Activated T-cell treated with anti-CD3 and anti-CD28 coated beads, Interleukin-2, amount 50 U/mL, for 48 hours (primary cell): ENCODE data around the gene MAN2B2.
"Not testable (repeated sequence)": the region's sequence is repeated elsewhere in the genome, so short reads cannot be mapped to it uniquely, and the experiment has no call there.

ENCODE experiments used
- DNase-seq, 2 experiments: peaks; one replicate each; pipeline ENCODE4 v3.0.0-alpha.2; 2020

MAN2B2 gene

DNA sequence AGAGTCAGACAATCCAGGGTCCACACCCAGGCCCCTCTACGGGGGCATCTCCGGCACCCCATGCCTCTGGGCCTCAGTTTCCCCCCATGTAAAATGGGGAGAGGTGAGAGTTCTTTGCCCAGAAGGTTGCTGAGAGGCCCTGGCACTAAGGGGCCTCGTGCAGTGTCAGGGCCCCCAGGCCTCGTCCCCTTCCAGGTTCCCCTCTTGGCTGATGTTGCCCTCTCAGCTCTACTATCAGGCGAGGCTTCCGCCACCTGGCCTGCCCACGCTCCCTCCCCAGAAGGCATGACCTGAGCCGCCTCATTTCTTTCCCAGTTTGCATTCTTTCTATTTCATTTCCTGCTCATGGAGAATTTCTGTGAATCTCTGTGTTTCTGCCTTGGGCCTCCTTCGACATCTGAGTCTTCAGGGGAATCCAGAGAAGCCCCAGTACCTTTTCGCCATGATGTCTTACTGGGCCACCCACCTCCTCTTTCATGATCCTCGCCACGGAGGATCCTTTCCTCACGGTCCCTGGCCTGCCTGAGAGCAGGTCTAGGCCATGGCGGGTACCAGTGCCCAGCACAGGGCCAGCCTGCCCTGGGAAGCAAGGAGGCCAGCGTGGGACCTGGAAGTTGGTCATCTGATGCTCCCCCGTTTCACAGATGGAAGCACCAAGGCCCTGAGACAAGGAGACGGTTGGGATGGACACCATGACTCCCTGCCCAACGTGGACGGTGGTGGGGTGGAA, 43.6 kb downstream of the MAN2B2 start:
- no peak for DNase-seq

DNA sequence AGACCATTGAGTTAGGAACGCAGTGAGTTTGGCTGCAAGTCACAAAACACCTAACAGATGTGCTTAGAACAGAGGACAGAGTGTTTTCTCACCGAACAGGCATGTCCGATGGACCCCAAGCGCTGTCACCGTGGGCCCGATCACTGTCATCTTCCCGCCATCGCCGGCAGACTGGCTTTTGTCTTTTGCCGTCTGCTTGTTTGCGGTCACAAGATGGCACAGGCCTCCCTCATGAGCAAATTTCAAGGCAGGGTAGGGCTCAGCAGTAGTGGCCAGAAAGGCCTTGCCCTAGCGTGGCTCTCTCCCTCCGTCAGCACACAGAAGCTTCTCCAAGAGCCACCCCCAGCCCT, 44.1 kb downstream of the MAN2B2 start:
- no peak for DNase-seq

DNA sequence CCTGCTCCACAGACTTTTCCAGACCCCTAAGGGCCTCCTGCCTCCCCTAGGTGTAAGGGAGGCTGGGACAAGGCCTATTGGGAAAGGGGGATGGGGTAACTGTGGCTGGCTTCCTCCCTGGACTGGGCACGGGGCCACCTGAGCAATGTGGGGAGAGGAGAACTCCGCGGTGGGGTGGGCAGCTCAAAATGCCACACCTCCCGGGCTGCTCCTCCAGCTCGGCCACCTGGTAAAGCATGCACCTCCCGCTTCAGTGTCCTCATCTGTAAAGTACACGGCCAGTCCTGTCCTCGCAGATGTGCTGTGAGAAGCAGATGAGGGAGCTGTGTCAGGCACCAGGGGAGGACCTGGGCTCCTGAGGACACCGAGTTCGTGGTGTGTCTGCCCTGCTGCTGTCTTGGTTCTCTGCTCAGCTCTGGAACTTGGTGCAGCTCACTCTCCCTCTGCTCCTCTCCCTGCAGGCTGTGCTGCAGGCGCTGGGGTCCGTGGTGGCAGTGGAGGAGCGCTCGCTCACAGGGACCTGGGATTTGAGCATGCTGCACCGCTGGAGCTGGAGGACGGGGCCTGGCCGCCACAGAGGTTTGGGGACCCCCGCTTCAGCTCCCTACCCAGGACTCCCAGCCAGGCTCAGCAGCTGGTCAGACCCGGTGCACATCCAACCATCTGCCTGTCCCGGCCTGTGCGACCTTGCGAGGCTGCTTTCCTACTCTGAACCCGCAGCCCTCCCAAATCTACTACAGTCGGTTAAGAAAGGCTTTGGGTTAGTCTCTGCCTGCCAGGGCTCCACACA, 44.7 kb downstream of the MAN2B2 start:
- no peak for DNase-seq

DNA sequence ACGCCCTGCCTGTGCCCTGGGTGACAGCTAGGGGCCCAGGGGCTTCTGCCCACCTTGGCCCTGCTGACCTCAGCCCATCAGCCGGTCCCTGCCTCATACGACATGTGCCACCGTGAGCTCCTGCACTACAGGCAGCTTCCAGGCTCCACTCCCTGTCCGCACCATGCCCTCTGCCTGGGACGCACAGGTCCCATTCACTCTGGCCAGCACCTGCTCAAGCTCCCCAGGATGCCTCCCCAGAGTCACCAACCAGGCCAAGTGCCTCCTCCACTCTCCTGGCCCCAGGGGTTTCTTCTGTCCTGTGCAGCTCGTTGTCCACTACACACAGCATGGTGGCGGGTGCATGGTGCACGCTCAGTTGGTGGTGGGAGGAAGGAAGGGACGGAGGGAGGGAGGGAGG, 45.3 kb downstream of the MAN2B2 start:
- DNase-seq = no peak

DNA sequence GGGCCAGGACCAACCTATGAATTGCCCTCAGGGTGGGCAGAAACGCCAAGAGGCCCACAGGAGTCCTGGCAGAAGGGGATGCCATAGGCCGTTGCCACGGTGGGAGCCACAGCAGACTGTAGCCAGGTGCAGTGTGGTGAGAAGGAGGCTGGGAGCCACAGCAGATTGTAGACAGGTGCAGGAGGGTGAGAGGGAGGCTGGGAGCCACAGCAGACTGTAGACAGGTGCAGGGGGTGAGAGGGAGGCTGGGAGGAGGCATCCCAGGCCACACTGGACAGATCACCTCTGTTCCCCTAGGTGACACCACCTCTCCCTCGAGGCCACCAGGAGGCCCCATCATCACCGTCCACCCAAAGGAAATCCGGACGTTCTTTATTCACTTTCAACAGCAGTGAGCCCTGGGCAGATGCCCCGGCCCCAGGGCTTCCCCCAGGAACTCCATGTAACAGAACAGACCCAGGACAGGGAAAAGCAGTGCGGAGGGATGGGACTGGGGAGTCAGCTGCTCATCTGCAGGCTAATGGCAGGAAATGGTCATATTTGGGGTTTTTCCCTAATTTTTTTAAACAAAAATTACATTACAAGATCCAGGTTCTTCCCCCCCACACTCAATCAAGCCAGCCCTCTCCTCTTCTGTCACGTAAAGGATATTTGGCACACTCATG, 46.0 kb downstream of the MAN2B2 start:
- DNase-seq = no peak

DNA sequence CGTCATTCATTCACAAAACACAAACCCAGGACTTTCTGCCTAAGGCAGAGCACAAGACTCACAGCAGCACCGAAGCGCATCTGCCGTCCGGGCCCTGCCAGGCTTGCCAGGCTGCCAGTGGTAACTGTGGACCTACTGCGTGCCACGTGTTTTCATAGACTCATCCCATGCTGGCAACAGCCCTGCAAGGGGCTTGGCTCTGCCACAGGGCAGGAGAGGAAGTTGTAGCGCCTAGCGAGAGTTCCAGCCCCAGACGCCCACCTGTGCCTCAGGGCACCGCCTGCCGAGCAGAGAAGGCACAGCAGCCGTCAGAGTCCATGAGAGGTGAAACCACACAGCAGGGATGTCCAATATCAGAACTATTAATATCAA, 46.6 kb downstream of the MAN2B2 start:
- DNase-seq = no peak

DNA sequence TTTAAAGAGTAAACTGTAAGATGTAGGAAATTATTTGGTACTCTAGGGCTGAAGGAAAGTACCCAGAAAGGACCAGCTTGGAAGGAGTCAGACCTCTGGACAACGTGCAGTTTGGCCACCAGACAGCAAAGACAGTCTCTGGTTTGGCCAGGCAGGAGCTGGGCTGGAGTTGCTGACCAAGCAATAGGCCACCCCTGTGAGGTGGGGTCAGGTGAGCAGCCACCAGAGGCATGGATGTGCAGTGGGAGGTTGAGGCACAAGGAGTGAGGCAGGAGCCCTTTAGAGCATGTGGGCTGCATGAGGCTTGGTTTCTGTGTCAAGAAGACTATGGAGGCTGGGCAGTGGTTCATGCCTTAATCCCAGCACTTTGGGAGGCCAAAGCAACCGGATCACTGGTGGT, 47.8 kb downstream of the MAN2B2 start:
- DNase-seq = no peak

DNA sequence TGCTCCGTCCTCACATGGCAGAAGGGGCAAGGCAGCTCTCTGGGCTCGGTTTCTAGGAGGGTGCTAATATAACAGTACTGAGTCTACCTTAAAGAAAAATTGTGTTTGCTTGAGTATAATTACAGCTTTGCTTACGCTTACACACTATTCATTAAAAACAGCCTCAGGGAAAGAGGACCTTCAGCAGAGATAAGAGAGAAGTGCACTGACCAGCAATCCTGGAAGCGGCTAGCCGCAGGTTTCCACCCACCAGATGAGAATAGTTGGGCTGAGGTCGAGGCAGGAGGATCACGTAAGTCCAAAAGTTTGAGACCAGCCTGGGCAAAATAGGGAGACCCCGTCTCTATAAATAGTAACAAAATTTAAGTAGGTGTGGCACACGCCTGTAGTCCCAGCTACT, 50.3 kb downstream of the MAN2B2 start:
- no peak for DNase-seq

DNA sequence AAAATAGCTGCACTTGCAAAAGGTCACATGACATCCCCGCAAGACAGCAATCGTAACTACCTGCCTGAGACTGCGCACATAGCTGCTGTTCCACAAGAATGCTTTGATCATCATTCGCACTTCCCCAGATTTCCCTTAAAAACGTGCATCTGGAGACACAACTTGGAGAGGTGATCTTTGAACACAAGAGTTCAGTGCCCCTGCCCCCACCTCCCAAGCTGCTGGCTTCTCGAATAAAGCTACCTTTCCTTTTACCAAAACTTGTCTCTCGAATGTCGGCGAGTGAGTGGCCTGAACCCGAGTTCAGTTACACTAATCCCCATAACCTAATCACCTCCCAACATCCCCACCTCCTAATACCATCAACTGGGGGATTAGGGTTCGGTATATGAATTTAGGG, 51.1 kb downstream of the MAN2B2 start:
- DNase-seq = no peak

DNA sequence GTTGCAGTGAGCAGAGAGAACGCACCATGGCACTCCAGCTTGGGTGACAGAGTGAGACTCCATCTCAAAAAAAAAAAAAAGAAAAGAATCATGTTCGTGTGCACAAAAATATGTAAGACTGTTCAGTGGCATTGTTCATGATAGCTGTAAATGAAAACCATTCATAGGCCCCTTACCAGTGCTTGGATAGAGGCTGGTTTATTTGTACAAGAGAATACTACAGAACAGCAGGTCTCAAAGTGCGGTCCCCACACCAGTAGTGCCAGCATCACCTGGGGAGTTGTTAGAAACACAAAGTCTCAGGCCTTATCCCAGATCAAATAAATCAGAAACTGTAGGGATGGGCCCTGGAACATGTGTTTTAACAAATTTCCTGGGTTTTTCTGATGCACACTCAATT, 52.8 kb downstream of the MAN2B2 start:
- DNase-seq = no peak

DNA sequence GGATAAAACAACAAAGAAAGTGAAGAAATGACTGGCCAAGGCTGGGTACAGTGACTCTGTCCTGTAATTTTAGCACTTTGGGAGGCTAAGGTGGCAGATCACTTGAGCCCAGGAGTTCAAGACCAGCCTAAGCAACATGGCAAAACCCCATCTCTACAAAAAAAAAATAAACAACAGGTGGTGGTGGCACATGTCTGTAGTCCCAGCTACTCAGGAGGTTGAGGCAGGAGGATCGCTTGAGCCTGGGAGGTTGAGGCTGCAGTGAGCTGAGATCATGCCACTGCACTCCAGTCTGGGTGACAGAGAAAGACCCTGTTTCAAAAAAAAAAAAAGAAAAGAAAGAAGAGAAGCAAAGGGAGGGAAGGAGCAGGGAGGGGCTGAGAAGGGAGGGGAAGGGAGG, 53.5 kb downstream of the MAN2B2 start:
- not testable (repeated sequence) for DNase-seq

DNA sequence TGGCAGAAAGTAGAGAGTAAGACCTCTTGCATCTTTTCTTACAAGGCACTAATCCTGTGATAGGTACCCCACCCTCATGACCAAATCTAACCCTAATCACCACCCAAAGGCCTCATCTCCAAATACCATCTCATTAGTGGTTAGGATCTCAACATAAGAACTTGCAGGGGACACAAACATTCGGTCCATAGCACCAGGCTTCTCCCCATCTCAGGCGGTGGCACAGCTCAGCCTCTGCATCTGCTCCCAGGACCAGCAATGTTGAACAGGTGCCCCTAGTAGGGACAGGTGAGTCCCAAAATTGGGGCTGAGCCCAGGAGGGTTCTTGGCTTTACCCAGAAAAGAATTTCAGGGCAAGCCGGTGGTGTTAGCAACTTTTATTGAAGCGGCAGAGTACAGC, 57.1 kb downstream of the MAN2B2 start:
- DNase-seq = no peak

DNA sequence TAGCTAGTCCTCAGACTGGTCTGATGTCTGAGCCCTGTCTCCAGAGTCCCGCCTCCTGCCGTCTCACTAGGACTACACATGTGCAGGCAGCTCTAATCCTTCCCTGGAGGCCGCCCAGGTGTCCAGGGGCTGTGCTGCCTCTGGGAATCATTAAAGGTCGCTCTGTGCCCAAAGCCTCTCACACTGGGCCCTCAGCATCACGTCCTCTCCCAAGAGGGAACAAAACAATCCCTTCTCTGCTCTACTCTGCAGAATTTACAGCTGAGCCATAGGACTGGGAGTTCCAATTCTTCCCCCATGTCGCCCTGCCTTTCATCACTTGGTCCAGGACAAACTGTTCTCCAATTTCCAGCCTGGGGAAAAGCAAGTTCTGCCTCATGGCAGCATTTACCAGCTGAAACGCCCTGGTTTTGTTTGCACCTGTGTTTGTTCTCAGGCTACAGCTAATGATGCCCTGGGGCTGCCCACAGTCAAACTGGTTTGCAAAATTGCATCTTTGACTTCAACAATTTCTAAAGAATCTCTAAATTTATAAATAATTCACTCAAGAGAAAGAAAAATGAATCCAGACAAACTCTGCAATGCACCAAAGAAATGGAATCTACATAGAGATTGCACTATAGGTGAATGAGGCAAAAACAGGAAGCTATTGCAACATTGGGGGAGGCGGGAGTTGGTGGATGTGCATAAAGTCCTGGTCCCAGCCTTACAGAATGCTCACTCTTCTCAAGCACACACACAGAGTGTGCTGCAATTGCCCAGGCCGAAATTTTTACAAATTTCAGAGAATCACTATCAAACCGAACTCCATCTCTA, 58.3 kb downstream of the MAN2B2 start:
- DNase-seq = no peak

DNA sequence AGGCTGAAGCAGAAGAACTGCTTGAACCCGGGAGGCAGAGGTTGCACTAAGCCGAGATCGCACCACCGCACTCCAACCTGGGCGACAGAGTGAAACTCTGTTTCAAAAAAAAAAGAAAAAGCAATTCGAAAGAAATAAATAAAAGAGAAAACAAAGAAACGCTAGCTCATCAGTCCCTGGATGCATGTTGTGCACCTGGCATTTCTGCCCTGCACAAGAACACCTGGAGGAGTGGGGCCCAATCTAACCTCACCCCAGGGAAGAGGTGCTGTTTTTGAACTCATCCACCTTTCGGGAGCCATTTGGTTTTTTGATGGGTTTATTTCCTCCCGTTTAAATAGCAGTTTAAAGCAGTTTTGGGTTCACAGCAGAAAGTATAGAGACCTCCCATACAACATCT, 59.8 kb downstream of the MAN2B2 start:
- DNase-seq = no peak

DNA sequence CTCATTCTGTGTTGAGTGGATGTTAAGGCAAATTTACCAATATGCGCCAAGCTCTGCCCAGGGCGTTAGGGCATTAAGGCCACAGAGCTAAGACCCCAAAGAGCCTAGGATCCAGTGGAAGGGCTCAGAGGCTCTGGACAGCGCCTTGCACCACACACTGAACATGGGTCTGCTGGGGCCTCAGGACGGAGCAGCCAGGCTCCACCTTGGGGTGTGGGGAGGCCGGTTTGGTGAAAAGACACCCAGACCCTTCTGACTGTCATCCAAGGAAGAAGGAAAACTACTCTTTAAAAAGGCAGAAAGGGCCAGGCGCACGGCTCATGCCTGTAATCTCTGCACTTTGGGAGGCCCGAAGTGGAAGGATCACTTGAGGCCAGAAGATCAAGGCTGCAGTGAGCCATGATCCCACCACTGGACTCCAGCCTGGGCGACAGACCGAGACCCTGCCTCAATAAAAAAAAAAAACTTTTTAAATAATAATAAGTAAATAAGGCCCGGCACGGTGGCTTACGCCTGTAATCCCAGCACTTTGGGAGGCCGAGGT, 64.2 kb downstream of the MAN2B2 start:
- DNase-seq = no peak

DNA sequence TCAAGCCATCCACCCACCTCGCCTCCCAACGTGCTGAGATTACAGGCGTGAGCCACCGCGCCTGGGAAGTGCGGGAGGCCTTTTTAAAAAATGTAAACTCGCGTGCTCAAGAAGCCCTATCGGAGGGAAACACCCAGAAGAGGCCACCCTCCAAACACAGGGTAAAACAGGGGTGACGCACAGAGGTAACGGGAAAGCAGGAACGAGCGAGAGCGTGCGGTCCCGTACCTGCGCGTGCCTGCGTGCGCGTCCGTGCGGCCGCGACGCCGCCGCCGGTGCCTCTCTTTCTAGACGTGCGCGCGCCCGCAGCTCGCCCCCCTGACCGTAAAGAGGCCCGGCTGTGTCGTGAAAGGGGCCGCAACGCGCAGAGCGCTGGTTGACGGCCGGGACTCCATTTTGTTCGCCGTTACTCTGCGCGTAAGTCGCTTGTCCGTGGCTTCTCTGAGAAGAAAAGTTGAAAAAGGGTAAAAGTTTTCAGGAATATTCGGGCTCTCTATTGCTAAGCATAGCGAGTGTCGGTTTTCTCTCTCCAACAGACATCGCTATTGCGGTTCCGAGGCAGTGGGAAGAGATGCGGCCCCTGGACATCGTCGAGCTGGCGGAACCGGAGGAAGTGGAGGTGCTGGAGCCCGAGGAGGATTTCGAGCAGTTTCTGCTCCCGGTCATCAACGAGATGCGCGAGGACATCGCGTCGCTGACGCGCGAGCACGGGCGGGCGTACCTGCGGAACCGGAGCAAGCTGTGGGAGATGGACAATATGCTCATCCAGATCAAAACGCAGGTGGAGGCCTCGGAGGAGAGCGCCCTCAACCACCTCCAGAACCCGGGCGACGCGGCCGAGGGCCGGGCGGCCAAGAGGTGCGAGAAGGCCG, 65.5 kb downstream of the MAN2B2 start, which contains the start of gene MRFAP1:
MRFAP1 (plus strand) TSS at position 394 of the 872 bp plus-strand sequence; CDS start at position 572, 178 bp downstream.
- peak; percentile 95 for DNase-seq

DNA sequence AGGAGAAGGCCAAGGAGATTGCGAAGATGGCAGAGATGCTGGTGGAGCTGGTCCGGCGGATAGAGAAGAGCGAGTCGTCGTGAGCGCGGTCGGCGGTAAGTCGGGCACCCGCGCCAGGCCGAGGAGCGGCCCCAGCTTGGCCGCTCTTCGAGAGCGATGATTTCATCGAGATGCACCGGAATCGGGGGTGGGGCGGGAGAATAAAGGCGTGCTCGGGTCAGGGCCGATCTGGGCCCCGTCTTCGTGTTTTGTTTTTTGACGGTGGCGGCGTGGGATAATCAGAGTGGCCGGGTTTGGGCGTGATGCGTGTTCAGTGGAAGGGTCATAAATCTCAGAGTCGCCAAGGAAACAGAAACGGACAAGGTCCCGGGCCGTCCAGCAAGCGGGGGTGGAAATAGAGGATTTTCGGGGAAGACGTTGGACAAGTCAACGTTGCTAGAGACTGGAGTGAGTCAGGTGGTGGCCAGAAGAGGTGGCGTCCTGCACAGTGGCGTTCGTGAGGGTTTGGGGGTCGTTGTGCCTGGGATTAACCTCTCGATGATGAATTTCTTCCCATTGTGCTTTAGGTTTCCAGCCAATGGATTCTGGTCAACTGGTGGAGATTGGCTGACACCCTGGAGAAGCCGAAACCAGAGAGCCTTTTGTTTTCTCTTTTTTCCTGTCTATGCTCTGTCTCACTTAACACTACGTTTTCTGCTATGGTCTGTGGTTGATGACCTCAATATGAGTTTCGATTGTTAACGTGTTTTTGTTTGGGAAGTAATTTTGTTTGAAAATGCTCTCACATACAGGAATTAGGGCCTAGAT, 66.4 kb downstream of the MAN2B2 start:
- DNase-seq = peak; percentile 55 to 60

DNA sequence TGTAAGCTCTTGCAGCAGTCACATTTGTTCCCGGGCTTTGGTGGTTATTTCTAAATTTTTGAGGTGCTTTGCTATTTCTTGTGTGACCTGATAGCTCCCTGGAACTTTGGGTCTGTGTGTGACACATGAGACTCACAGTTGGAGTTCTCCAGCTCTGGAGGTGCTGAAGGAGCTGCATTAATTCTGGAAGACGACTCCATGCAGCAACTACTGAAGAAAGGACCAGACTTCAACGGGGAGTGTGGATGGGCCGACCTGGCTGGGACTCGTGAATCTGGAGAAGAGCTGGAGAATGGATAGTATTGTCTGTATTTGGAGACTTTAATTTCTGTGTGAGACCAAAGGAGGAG, 67.0 kb downstream of the MAN2B2 start:
- no peak for DNase-seq

DNA sequence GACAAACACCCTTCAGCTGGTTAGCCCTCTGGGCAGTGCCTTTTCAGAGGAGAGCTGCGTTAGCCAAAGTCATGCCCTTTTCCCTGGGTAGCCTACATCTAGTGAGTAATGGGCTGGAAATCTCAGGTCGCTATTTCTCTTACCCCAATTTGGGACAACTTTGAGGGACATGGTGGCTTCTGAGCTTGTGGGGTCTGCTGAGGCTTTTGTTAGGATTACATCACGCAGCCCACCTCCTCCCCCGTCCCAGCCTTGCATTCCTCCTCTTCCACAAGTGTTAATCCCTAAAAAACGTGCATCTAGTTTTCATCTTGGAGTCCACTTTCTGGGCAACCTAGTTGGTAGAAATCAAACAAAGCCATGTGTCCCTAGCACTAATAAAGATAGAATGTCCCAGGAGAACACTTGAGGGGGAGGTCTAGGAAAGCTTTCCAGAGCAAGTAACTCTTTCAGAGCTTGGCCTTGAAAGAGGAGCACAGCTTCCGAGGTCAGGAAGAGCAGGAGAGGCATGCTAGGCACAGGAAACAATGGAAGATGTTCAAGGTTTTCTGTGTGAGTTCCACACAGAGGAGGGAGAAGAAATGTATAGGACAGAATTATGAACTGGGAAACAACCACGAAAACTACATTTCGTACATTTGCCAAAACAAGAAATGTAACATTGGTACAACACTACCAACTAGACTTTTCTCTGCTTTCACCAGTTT, 68.3 kb downstream of the MAN2B2 start:
- DNase-seq = no peak

DNA sequence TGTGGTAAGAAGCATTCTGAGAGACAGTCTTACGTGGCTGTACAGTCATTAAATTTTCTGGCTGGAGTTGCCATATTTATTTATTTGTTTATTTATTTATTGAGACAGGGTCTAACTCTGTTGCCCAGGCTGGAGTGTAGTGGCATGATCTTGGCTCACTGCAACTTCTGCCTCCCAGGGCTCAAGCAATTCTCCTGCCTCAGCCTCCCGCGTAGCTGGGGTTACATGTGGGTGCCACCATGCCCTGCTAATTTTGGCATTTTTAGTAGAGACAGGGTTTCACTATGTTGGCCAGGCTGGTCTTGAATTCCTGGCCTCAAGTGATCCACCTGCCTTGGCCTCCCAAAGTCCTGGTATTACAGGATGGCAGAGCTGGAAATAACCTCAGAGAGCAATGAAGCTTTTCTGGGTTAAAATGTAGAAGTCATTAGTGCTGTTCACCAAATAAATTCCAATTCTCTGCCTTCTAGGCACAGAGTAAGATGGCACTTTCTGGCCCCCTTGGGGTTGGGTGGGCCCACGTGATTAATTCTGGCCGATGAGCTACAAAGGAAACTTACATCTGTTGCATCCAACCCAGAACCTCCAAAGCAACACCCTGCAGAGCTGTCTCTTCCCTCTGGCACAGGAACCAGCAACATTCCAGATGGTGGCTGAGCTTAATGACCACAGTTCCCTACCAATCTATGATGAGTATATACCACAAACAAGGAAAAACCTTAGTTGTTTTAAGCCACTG, 70.0 kb downstream of the MAN2B2 start:
- no peak for DNase-seq
